GM23248 (cell line): ENCODE data around the gene MRPL9. TPM values are rescaled to one million over a fixed set of nuclear protein-coding genes. Genes with fewer than 3 reads are reported as not detected.

Source experiments
- DNase-seq: peaks from one replicate; pipeline ENCODE4 v3.0.0-alpha.2; 2015
- H2AFZ ChIP-seq: fragments of 200-600 bp; sonication (generic); 2 replicates; pipeline ENCODE4 v1.6.1; 2016; ENCODE audit warnings: antibody characterized with exemption
- H3F3A ChIP-seq: fragments of 200-600 bp; sonication (generic); 2 replicates; pipeline ENCODE4 v1.6.1; 2016; ENCODE audit warnings: mild to moderate bottlenecking, antibody characterized with exemption, mixed run types; ENCODE audit not compliant: insufficient read depth
- H3K27ac ChIP-seq: fragments of 200-600 bp; sonication (generic); 2 replicates; pipeline ENCODE4 v1.5.1; 2016; ENCODE audit warnings: mild to moderate bottlenecking
- H3K27me3 ChIP-seq: fragments of 200-600 bp; sonication (generic); replicated peaks from 2 replicates; pipeline ENCODE4 v1.6.1; 2016; ENCODE audit warnings: mild to moderate bottlenecking; ENCODE audit not compliant: insufficient read depth
- H3K36me3 ChIP-seq: fragments of 200-600 bp; sonication (generic); 2 replicates; pipeline ENCODE4 v1.6.1; 2016; ENCODE audit warnings: low read depth, mild to moderate bottlenecking
- H3K4me1 ChIP-seq: fragments of 200-600 bp; sonication (generic); 2 replicates; pipeline ENCODE4 v1.6.1; 2016; ENCODE audit warnings: mild to moderate bottlenecking; ENCODE audit not compliant: insufficient read depth
- H3K4me2 ChIP-seq: fragments of 200-600 bp; sonication (generic); one replicate; pipeline ENCODE4 v1.6.1; 2016; ENCODE audit warnings: mild to moderate bottlenecking; ENCODE audit not compliant: unreplicated experiment
- H3K4me3 ChIP-seq: fragments of 200-600 bp; sonication (generic); 2 replicates; pipeline ENCODE4 v1.5.1; 2016; ENCODE audit warnings: mild to moderate bottlenecking
- H3K79me2 ChIP-seq: fragments of 200-600 bp; sonication (generic); 2 replicates; pipeline ENCODE4 v1.6.1; 2016; ENCODE audit warnings: mild to moderate bottlenecking; ENCODE audit not compliant: insufficient read depth
- H3K9ac ChIP-seq: fragments of 200-600 bp; sonication (generic); 2 replicates; pipeline ENCODE4 v1.6.1; 2016; ENCODE audit warnings: mild to moderate bottlenecking
- H3K9me2 ChIP-seq: fragments of 200-600 bp; sonication (generic); 2 replicates; pipeline ENCODE4 v1.6.1; 2016; ENCODE audit warnings: mixed run types, mild to moderate bottlenecking, moderate library complexity; ENCODE audit not compliant: insufficient read depth
- H3K9me3 ChIP-seq: fragments of 200-600 bp; sonication (generic); one replicate; pipeline ENCODE4 v1.6.1; 2017; ENCODE audit warnings: low read depth
- H4K20me1 ChIP-seq: fragments of 200-600 bp; sonication (generic); 2 replicates; pipeline ENCODE4 v1.6.0; 2016; ENCODE audit not compliant: insufficient read depth
- EZH2 ChIP-seq: fragments of 200-600 bp; sonication (generic); IDR thresholded peaks from 2 replicates; pipeline ENCODE4 v1.6.1; 2018; ENCODE audit warnings: antibody characterized with exemption, mild to moderate bottlenecking; ENCODE audit not compliant: insufficient read depth, poor library complexity, severe bottlenecking
- EZH2phosphoT487 ChIP-seq: fragments of 200-600 bp; sonication (generic); IDR thresholded peaks from 2 replicates; pipeline ENCODE4 v1.6.1; 2018; ENCODE audit warnings: antibody characterized with exemption, moderate library complexity, mild to moderate bottlenecking, low read depth; ENCODE audit not compliant: insufficient read depth
- WGBS, 2 experiments: methylation state at CpG; one replicate each; pipeline ENCODE4 v1.1.6; 2015 to 2017; ENCODE audit warnings: low lambda C conversion rate in 2 of 2, low coverage in 1 of 2; ENCODE audit errors: missing lambda C conversion rate in 2 of 2; 5-methylcytosine and 5-hydroxymethylcytosine counted together
- in situ Hi-C: fragments of 300-500 bp; cut with MboI; formaldehyde crosslinking; loops from 2 replicates; pipeline ENCODE4 v1.15.0; 2020
- polyA plus RNA-seq: library from polyadenylated mRNA; unstranded; fragments of >200 nt; fragmentation: Nextera tagmentation; extraction: Ambion mirVana; gene quantifications from 2 replicates; pipeline ENCODE4 v1.2.1, GENCODE V29; 2016
- total RNA-seq: library from RNA; depleted of rRNA; stranded (reverse); fragments of >200 nt; shearing (Covaris generic); gene quantifications from 2 replicates; pipeline ENCODE4 v1.2.3, GENCODE V29; 2014

MRPL9 gene
- total and polyA plus RNA-seq, 2 experiments from 2014 or later: 62.1 to 74.9 TPM

DNA sequence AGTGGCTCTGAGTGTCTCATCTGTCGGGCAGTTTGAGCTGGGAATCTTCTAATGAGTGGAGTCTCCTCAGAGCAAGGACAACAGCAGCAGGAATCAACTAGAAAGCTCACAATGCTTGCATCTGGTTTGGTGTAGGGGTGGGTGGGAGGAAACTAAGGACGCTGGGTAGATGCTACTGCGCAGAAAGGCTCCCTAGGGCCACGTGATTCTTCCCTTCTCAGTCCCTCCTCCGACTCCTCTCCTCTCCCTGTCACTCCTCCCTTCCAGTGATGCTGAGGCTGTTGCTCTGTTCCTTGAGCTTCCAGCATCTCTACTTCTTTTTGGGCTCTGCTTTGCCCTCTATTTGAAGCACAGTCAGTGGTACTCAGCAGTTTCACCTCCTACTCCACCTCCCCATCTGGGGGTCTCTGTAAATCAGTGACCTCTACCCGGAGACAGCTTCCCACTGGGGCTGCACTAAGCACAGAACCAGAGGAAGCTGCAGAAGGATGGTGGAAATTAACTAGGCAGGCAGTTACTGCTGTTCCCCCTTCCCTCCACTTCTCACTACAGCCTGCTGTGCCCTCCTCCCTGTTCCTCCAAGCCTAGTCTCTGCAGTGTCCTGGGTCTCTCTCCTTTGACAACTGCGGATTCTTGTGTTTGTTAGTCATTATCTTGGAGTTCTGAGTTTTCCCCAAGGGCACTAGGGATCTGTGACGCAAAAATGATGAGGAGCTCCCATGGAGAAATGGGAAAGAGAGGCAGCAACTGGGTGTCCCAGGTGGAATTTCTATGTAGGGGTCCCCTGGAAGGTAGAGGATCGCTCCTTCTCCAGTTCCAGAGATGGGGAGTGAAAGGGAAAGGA is 36.1 kb upstream of the MRPL9 start:
- no peaks in the 10 kb centered on the region for H3K9me2 ChIP-seq
- no peak overlapping the region for H3K9ac ChIP-seq
- peaks cover 45% of the 10 kb centered on the region for H3K27me3 ChIP-seq
- no peak overlapping the region for H3K4me2 ChIP-seq
- TF ChIP-seq EZH2: no peak
- no peak for TF ChIP-seq EZH2phosphoT487
- H3K79me2 ChIP-seq: no peaks in the 10 kb centered on the region
- H3K4me1 ChIP-seq: no peaks in the 10 kb centered on the region
- no peaks in the 10 kb centered on the region for H3K36me3 ChIP-seq
- no peak overlapping the region for H2AFZ ChIP-seq
- peak; percentile 21 for DNase-seq
- H3K9me3 ChIP-seq: no peaks in the 10 kb centered on the region
- no peak overlapping the region for H3K27ac ChIP-seq
- no peaks in the 10 kb centered on the region for H3F3A ChIP-seq
- 32 to 38% methylated on average over 9 of the region's 9 CpGs for WGBS, 2 experiments
- no peaks in the 10 kb centered on the region for H4K20me1 ChIP-seq
- no peak overlapping the region for H3K4me3 ChIP-seq
- in situ Hi-C loops: no loop called here

DNA sequence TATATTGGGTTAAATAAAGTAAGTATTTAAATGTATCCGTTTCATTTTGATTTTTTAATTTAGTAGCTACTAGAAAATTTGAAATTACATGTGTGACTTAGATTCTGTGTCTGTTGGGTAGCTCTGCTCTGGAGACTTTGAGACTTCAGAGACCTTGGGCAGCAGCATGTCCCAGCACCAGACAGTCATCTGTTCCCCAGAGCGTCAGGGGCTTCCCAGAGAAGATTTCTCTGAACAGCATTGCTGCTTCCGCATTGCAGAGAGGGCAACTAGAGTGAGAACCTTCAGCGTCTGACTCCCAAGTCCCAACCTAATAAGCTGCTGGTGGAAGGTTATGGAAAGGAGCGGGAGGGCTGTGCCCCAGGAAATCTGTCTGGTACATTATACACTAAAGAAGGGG is 35.3 kb upstream of the MRPL9 start:
- H4K20me1 ChIP-seq: no peaks in the 10 kb centered on the region
- H2AFZ ChIP-seq: no peak overlapping the region
- no peak for DNase-seq
- no peak overlapping the region for H3K4me2 ChIP-seq
- H3K79me2 ChIP-seq: no peaks in the 10 kb centered on the region
- no peak overlapping the region for H3K27ac ChIP-seq
- no peak overlapping the region for H3K9ac ChIP-seq
- WGBS, 2 experiments: 58 to 60% methylated on average over 5 of the region's 5 CpGs
- TF ChIP-seq EZH2: no peak
- no peak for TF ChIP-seq EZH2phosphoT487
- in situ Hi-C loops: no loop called here
- no peaks in the 10 kb centered on the region for H3K36me3 ChIP-seq
- no peaks in the 10 kb centered on the region for H3K4me1 ChIP-seq
- H3K4me3 ChIP-seq: no peak overlapping the region
- peaks cover 38% of the 10 kb centered on the region for H3K27me3 ChIP-seq
- no peaks in the 10 kb centered on the region for H3K9me2 ChIP-seq
- H3K9me3 ChIP-seq: no peaks in the 10 kb centered on the region
- no peaks in the 10 kb centered on the region for H3F3A ChIP-seq

- TF ChIP-seq EZH2phosphoT487: no peak
- TF ChIP-seq EZH2: no peak
- H3F3A ChIP-seq: no peaks in the 10 kb centered on the region
- H3K4me1 ChIP-seq: 0 out of 2 replicates have a peak, but pooled peaks cover 3% of the 10 kb centered on the region
- H3K9ac ChIP-seq: peak overlapping the region; percentile 55
- H3K4me3 ChIP-seq: peak overlapping the region; percentile 81
- no peaks in the 10 kb centered on the region for H3K36me3 ChIP-seq
- H3K9me2 ChIP-seq: no peaks in the 10 kb centered on the region
- peak overlapping the region; percentile 93 for H2AFZ ChIP-seq
- H3K4me2 ChIP-seq: peak overlapping the region; percentile 77
- peak; percentile 43 for DNase-seq
- H3K27ac ChIP-seq: no peak overlapping the region
- WGBS, 2 experiments: 2 to 3% methylated on average over 37 to 52 of the region's 52 CpGs
- in situ Hi-C loops: no loop called here
- H4K20me1 ChIP-seq: no peaks in the 10 kb centered on the region
- H3K9me3 ChIP-seq: no peaks in the 10 kb centered on the region
- no peaks in the 10 kb centered on the region for H3K79me2 ChIP-seq
- peaks cover 3% of the 10 kb centered on the region; the same call in 1 of the 2 replicates for H3K27me3 ChIP-seq
Observed at GRCh38 chr1:151790940-151791651, 27.8 kb upstream of the MRPL9 start.

GRCh38 chr1:151790071-151790939 is 27.0 kb upstream of the MRPL9 start, which contains the start of gene TDRKH:
TSS of gene TDRKH (minus strand) at chr1:151790500. CDS start at chr1:151783022, 7,478 bp downstream.
- Histone ChIP-seq H3K9me3 (no peaks in the 10 kb centered on the region), H3K27ac (no peak within 1 kb of the TSS), H3K79me2 (no peaks in the 10 kb centered on the region), H3K9ac (peak within 1 kb of the TSS; percentile 55), H4K20me1 (no peaks in the 10 kb centered on the region), H3K4me1 (0 out of 2 replicates have a peak, but pooled peaks cover 3% of the 10 kb centered on the region), H3K36me3 (no peaks in the 10 kb centered on the region), H3F3A (no peaks in the 10 kb centered on the region), H3K4me2 (peak within 1 kb of the TSS; percentile 77), H3K9me2 (no peaks in the 10 kb centered on the region), H3K4me3 (peak within 1 kb of the TSS; percentile 81), H2AFZ (peak within 1 kb of the TSS; percentile 93), H3K27me3 (peaks cover 6% of the 10 kb centered on the region)
- TF ChIP-seq EZH2phosphoT487 (no peak), EZH2 (no peak)
- DNase-seq: peak; percentile 99
- in situ Hi-C loops: no loop called here
- WGBS, 2 experiments: 0 to 2% methylated on average over 41 to 56 of the region's 58 CpGs
